HepG2 (cell line): ENCODE results near the gene EVC. TPM values are rescaled to one million over a fixed set of nuclear protein-coding genes. Genes with fewer than 3 reads are reported as not detected.

Experiments used
- ATAC-seq: fragments of 200-7000 bp; cut with Tn5 transposase; 3 replicates; pipeline ENCODE4 v1.9.1; 2020; ENCODE audit warnings: mild to moderate bottlenecking, moderate library complexity
- BruUV-seq: library from RNA; stranded (reverse); fragments of 400-500 nt; replicated peaks from 2 replicates; lab custom pipeline; 2021; lab: Mats Ljungman, UMichigan
- CTCF ChIA-PET: fragments of 300-600 bp; formaldehyde crosslinking; extraction: SDS; loops from one replicate; lab custom pipeline; 2021; ENCODE audit warnings: low total read pairs, inconsistent platforms, low intra/inter-chr PET ratio; lab: Yijun Ruan, JAX
- POLR2A ChIA-PET: fragments of 350-600 bp; sonication (Branson Sonifier 250); formaldehyde crosslinking; loops from one replicate; lab custom pipeline; 2020; ENCODE audit warnings: antibody characterized with exemption, inconsistent platforms; lab: Yijun Ruan, JAX
- DNase-seq: peaks from one replicate; pipeline ENCODE4 v3.0.0-alpha.2; 2015; ENCODE audit warnings: low spot score
- FAIRE-seq: peaks from 3 replicates; lab custom pipeline; 2011; peaks lifted over from hg19 to GRCh38; lab: Jason Lieb, UNC
- H2AFZ ChIP-seq: one replicate; pipeline ENCODE4 v1.6.1; 2011; ENCODE audit warnings: low read length, inconsistent platforms
- H3K27ac ChIP-seq: fragments of 300-600 bp; 3 replicates; pipeline ENCODE4 v1.8.0; 2011; ENCODE audit warnings: mixed run types, mild to moderate bottlenecking, mixed read lengths, low read length, inconsistent platforms; ENCODE audit not compliant: insufficient read depth; ENCODE audit errors: extremely low read length
- H3K27me3 ChIP-seq, 2 experiments: fragments of 200-600 bp in 1 of 2; 2 replicates in 1 of 2; 3 replicates in 1 of 2; pipeline versions ENCODE4 v1.6.0 to v1.8.0; 2011; ENCODE audit warnings: low read length in 2 of 2, mild to moderate bottlenecking in 2 of 2, moderate library complexity in 2 of 2, inconsistent platforms in 1 of 2; ENCODE audit not compliant: insufficient read depth in 2 of 2, control insufficient read depth in 1 of 2
- H3K36me3 ChIP-seq, 2 experiments: fragments of 200-600 bp in 1 of 2; replicated peaks in 1 of 2; 2 replicates in 1 of 2; 3 replicates in 1 of 2; pipeline versions ENCODE4 v1.5.1 to v1.8.0; 2011; ENCODE audit warnings: low read length in 2 of 2, inconsistent platforms in 1 of 2; ENCODE audit not compliant: insufficient read depth in 2 of 2, control insufficient read depth in 1 of 2
- H3K4me1 ChIP-seq: 2 replicates; pipeline ENCODE4 v1.5.1; 2012; ENCODE audit warnings: low read length, inconsistent platforms; ENCODE audit not compliant: insufficient read depth
- H3K4me2 ChIP-seq: 2 replicates; pipeline ENCODE4 v1.6.0; 2011; ENCODE audit warnings: low read depth, low read length, inconsistent platforms
- H3K4me3 ChIP-seq, 3 experiments: fragments of 200-600 bp in 1 of 3; sonication (generic), shearing (Covaris generic) in 1 of 3; replicated peaks in 1 of 3; 2 replicates each; pipeline ENCODE4 v1.5.1; 2011 to 2016; ENCODE audit warnings: low read length in 3 of 3, inconsistent platforms in 2 of 3, low read depth in 2 of 3, mild to moderate bottlenecking in 2 of 3, control low read depth in 1 of 3, mixed read lengths in 1 of 3; ENCODE audit not compliant: insufficient read depth in 1 of 3
- H3K79me2 ChIP-seq: one replicate; pipeline ENCODE4 v1.6.1; 2011; ENCODE audit warnings: low read length, inconsistent platforms; ENCODE audit not compliant: insufficient read depth
- H3K9ac ChIP-seq: 2 replicates; pipeline ENCODE4 v1.6.0; 2011; ENCODE audit warnings: mild to moderate bottlenecking, low read depth, low read length, inconsistent platforms; ENCODE audit not compliant: insufficient read depth
- H3K9me3 ChIP-seq: 2 replicates; pipeline ENCODE4 v1.5.1; 2012; ENCODE audit warnings: mild to moderate bottlenecking, low read length
- H4K20me1 ChIP-seq: 2 replicates; pipeline ENCODE4 v1.6.0; 2011; ENCODE audit warnings: inconsistent platforms, mild to moderate bottlenecking, low read length, moderate library complexity; ENCODE audit not compliant: insufficient read depth
- ATF7 ChIP-seq, 2 experiments: fragments of 450-650 bp in 1 of 2; sonication (generic) in 1 of 2; formaldehyde crosslinking in 1 of 2; IDR thresholded peaks; 2 replicates each; pipeline versions ENCODE4 v1.4.0 to v1.6.1; 2016 to 2020; ENCODE audit warnings: antibody characterized with exemption in 1 of 2, mild to moderate bottlenecking in 1 of 2, missing genetic modification reagents in 1 of 2
- CEBPB ChIP-seq: IDR thresholded peaks from 2 replicates; pipeline ENCODE4 v1.6.1; 2011; ENCODE audit warnings: low read depth, low read length, improper control_type of control experiment, borderline replicate concordance
- CREB1 ChIP-seq, 2 experiments: fragments of 450-650 bp in 1 of 2; IDR thresholded peaks; 2 replicates each; pipeline ENCODE4 v1.6.1; 2016 to 2017; ENCODE audit warnings: control low read depth in 1 of 2, mild to moderate bottlenecking in 1 of 2, missing compliant biosample characterization in 1 of 2, missing genetic modification characterization in 1 of 2
- FOXO1 ChIP-seq: sonication (generic); formaldehyde crosslinking; IDR thresholded peaks from 2 replicates; pipeline ENCODE4 v1.4.0; 2020; ENCODE audit warnings: missing genetic modification reagents
- KDM2A ChIP-seq: sonication (generic); formaldehyde crosslinking; IDR thresholded peaks from 2 replicates; pipeline ENCODE4 v1.4.0; 2020; ENCODE audit warnings: low read depth, missing genetic modification reagents, borderline replicate concordance
- MED1 ChIP-seq: sonication (generic); formaldehyde crosslinking; IDR thresholded peaks from 2 replicates; pipeline ENCODE4 v1.4.0; 2020; ENCODE audit warnings: missing genetic modification reagents
- MEIS2 ChIP-seq: sonication (generic); formaldehyde crosslinking; IDR thresholded peaks from 2 replicates; pipeline ENCODE4 v1.9.0; 2021; ENCODE audit warnings: mild to moderate bottlenecking, missing genetic modification reagents
- MIXL1 ChIP-seq: IDR thresholded peaks from 2 replicates; pipeline ENCODE4 v1.6.1; 2016
- NFKBIZ ChIP-seq: IDR thresholded peaks from 2 replicates; pipeline ENCODE4 v1.6.1; 2018; ENCODE audit warnings: missing genetic modification reagents, missing compliant biosample characterization
- ZFP41 ChIP-seq: sonication (generic); formaldehyde crosslinking; IDR thresholded peaks from 2 replicates; pipeline ENCODE4 v1.4.0; 2020; ENCODE audit warnings: mild to moderate bottlenecking, missing genetic modification reagents, borderline replicate concordance
- WGBS: methylation state at CpG from one replicate; pipeline ENCODE4 v1.1.6; 2017; ENCODE audit warnings: low lambda C conversion rate; 5-methylcytosine and 5-hydroxymethylcytosine counted together
- in situ Hi-C: cut with HindIII; loops from 2 replicates; pipeline ENCODE4 v1.10.0; 2017; ENCODE audit warnings: low pct_unique_long_range_greater_than_20kb; ENCODE audit not compliant: extremely low pct_ligation_motif_present
- intact Hi-C: fragments of 100-400 bp; cut with micrococcal nuclease; formaldehyde crosslinking; loops from one replicate; pipeline ENCODE4 v1.10.0; 2022; ENCODE audit not compliant: unreplicated experiment
- polyA plus RNA-seq, 8 experiments: library from polyadenylated mRNA; depleted of rRNA in 3 of 8; stranded (reverse) in 7 of 8; unstranded in 1 of 8; fragments of >200 nt; fragmentation: Illumina TruSeq in 4 of 8; extraction: Trizol in 4 of 8; gene quantifications; 2 replicates each; pipeline versions ENCODE4 v1.2.1 to v1.2.3, GENCODE V29; 2011 to 2016; ENCODE audit warnings: low read depth in 4 of 8, missing spikeins in 1 of 8, mixed read lengths in 1 of 8; ENCODE audit not compliant: insufficient read depth in 1 of 8
- total RNA-seq, 5 experiments: library from RNA; depleted of rRNA; stranded (reverse); fragments of >200 nt; fragmentation: Illumina TruSeq; extraction: Trizol; gene quantifications; 2 replicates each; pipeline ENCODE4 v1.2.3, GENCODE V29; 2016; ENCODE audit warnings: low read depth in 1 of 5
- TF ChIP-seq, protein P1 (sequence below): sonication (generic); formaldehyde crosslinking; IDR thresholded peaks from 2 replicates; pipeline ENCODE4 v1.4.0; 2020; ENCODE audit warnings: mild to moderate bottlenecking, missing genetic modification reagents

Gene EVC
- total and polyA plus RNA-seq, 2 of the 13 experiments (the other 11 are each of a cell fraction or from before 2014, with no cell fraction given): 3.1 to 4.9 TPM

DNA sequence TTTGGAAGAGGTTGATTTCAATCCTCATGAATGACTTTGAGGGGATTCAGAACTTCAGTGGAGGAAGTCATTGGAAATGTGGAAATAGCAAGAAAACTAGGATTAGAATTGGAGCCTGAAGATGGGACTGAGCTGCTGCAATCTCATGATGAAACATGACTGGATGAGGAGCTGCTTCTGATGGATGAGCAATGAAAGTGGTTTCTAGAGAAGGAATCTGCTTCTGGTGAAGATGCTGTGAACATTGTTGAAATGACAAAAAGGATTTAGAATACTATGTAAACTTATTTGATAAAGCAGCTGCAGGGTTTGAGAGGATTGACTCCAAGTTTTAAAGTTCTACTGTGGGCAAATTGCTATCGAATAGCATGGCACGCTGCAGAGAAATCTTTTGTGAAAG is 27.1 kb downstream of the EVC start (continued):
- TF ChIP-seq ZFP41 (CRISPR knock-in tag): no peak
- no peak for TF ChIP-seq MEIS2 (CRISPR knock-in tag)
- TF ChIP-seq CEBPB: no peak
- no peak for TF ChIP-seq NFKBIZ
- TF ChIP-seq MED1 (CRISPR knock-in tag): no peak
- no peak for TF ChIP-seq MIXL1 (CRISPR knock-in tag)
- TF ChIP-seq, all 625 proteins: peak for 0

DNA sequence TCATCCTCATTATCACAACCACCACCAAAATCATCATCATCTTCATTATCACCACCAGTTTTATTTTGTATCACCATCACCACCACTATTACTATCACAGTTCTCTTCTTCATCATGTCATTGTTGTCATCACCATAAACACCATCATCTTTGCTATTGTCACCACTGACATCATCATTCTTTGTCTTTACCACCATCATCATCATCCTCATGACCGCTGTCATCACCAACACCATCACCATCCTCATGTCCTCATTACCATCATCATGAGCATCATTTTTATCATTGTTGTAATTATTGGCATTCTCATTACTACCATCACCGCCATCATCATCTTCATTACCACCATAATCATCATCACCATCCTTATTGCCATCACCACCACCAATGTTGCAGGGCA is 31.4 kb downstream of the EVC start:
- CTCF ChIA-PET: no interaction called here
- in situ Hi-C loops: no loop called here

DNA sequence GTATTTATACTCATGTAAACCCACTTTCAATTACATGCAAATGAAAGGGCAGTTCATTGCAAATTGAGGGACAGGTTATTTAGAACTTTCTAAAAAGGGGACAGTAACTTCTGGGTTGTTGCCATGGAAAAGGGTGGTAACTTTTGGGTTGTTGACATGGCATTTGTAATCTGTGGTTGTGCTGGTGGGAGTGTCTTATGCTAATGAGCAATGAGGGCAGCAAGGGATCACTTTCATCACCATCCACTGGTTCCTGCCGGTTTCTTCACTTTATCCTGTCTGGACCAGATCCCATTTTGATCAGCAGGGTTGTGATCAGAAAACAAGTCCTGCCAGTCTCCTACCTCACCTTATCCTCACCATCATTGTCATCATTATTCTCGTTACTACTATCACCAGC is 32.0 kb downstream of the EVC start:
- no TSS peak for BruUV-seq
- no peak for DNase-seq
- Histone ChIP-seq H3K36me3 (peaks cover 7 to 41% of the 10 kb centered on the region in 2 experiments), H3K79me2 (no peaks in the 10 kb centered on the region), H3K27me3 (no peaks in the 10 kb centered on the region), H4K20me1 (no peaks in the 10 kb centered on the region), H3K4me1 (no peaks in the 10 kb centered on the region), H3K4me3 (no peak overlapping the region), H3K27ac (no peak overlapping the region), H3K4me2 (no peak overlapping the region), H2AFZ (no peak overlapping the region), H3K9ac (no peak overlapping the region), H3K9me3 (no peaks in the 10 kb centered on the region)
- TF ChIP-seq, protein P1, sequence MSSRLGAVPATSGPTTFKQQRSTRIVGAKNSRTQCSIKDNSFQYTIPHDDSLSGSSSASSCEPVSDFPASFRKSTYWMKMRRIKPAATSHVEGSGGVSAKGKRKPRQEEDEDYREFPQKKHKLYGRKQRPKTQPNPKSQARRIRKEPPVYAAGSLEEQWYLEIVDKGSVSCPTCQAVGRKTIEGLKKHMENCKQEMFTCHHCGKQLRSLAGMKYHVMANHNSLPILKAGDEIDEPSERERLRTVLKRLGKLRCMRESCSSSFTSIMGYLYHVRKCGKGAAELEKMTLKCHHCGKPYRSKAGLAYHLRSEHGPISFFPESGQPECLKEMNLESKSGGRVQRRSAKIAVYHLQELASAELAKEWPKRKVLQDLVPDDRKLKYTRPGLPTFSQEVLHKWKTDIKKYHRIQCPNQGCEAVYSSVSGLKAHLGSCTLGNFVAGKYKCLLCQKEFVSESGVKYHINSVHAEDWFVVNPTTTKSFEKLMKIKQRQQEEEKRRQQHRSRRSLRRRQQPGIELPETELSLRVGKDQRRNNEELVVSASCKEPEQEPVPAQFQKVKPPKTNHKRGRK: no peak
- no peak for TF ChIP-seq KDM2A (CRISPR knock-in tag)
- intact Hi-C loops: no loop called here
- ATAC-seq: no peak
- POLR2A ChIA-PET: no interaction called here
- no peak for FAIRE-seq
- WGBS: 94% methylated on average over 2 of the region's 2 CpGs
- CTCF ChIA-PET: no interaction called here
- in situ Hi-C loops: no loop called here

More for the DNA sequence above, 31.4 kb downstream of the EVC start:
- Histone ChIP-seq H3K27me3 (no peaks in the 10 kb centered on the region), H2AFZ (no peak overlapping the region), H3K27ac (no peak overlapping the region), H3K79me2 (no peaks in the 10 kb centered on the region), H3K4me2 (no peak overlapping the region), H3K9me3 (no peaks in the 10 kb centered on the region), H3K9ac (no peak overlapping the region), H3K4me3 (no peak overlapping the region), H4K20me1 (no peaks in the 10 kb centered on the region), H3K36me3 (peaks cover 7 to 35% of the 10 kb centered on the region in 2 experiments), H3K4me1 (no peaks in the 10 kb centered on the region)
- BruUV-seq: no TSS peak
- ATAC-seq (no peak), DNase-seq (no peak), FAIRE-seq (no peak)
- POLR2A ChIA-PET: no interaction called here
- TF ChIP-seq FOXO1 (CRISPR knock-in tag): no peak
- TF ChIP-seq CREB1 (IDR thresholded peaks at IDR 0.05): peak; percentile 93
- TF ChIP-seq CREB1 (CRISPR knock-in tag; IDR thresholded peaks at IDR 0.05): no peak
- peak; percentile 73 for TF ChIP-seq ATF7 (IDR thresholded peaks at IDR 0.05)
- TF ChIP-seq ATF7 (CRISPR knock-in tag; IDR thresholded peaks at IDR 0.05): no peak
- intact Hi-C loops: no loop called here
- 99% methylated on average over 2 of the region's 2 CpGs for WGBS
